HG03039 (cell line): Measurements from ENCODE around the gene CCDC85C.

ENCODE experiments used
- ATAC-seq: cut with Tn5 transposase; IDR thresholded peaks from one replicate; pipeline ENCODE4 v1.9.1; 2021; ENCODE audit warnings: mild to moderate bottlenecking, moderate library complexity; ENCODE audit not compliant: unreplicated experiment

Gene CCDC85C

DNA sequence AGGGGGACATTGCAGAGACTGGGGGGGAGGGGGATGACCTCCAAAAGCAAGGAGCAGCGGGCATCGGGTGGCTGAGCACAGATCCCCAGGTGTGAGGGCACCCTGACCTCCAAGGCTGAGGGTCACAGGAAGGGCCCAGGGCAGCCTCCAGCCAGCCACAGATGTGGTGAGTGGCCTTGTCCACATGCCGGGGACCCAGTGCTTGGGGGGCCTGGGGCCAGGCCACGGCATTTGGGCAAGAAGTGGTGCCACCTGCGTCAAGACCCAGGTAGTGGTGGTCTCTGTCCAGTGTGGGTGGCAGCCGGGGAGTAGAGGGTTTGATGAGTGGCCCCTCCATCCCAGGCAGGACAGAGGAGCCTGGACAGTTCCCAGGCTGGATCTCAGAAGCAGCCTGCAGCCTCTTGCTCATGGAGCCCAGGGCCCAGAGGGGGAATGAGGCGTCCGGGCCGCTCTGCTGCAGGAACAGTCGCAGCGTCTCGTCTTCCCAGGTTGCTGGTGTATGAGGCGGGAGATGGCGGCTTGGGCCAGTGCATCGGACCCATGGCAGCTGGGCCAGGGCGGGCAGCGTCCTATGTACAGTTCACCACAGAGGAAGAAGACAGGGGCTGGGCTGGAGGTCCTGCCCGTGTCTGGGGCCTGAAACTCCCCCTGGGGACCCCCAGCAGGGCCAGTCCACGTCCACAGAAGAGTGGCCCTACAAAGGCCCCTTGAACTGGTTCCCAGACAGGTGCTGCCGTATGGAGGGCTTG, 89.3 kb downstream of the CCDC85C start:
- no peak for ATAC-seq

GRCh38 chr14:99513946-99514551, 90.0 kb downstream of the CCDC85C start:
- no peak for ATAC-seq

GRCh38 chr14:99513183-99513694, 90.8 kb downstream of the CCDC85C start:
- ATAC-seq, result no peak

DNA sequence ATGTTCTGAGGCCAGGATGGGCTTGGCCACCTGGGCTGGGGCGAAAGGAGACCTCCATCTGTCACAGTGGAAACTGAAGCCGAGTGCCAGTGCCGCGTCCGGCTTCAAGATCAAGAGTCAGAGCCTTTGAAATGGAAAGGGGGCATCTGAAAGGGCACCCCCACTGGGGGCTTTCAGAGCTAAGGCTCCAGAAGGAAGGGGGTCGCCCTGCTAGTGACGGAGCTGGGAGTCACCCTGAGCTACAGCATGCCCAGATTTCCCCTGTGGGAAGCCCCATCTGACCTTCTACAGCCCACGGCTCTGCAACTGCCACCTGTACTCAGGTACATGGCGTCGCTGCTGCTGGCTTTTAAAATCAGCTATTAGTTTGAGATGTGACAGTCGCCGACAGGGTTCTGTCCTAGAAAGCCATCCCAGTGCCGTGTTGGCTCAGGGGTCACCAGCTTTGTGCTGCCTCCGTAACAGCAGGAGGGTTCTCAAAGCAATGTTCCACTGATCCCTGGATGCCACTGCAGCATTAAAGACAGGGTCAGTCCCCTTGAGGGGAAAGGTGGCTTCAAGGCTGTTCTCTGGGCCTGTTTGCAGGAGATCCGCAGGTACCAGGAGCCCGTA, 91.3 kb downstream of the CCDC85C start:
- ATAC-seq, result no peak

DNA sequence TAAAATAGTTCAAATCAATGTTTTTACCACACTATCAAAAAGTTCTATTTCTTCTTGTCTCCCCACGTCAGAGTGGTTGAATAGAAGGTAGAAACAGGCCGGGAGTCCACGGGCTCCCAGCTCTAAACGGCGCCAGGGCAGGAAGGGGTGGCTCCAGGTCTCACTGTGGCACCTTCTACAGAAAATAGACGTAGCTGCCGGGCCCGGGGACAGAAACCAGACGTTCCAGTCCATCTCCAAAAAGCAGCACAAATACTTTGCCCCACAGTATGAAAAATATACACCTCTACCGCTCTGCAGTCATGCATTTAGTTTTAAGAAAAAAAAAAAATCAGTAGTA, 91.9 kb downstream of the CCDC85C start:
- no peak for ATAC-seq

DNA sequence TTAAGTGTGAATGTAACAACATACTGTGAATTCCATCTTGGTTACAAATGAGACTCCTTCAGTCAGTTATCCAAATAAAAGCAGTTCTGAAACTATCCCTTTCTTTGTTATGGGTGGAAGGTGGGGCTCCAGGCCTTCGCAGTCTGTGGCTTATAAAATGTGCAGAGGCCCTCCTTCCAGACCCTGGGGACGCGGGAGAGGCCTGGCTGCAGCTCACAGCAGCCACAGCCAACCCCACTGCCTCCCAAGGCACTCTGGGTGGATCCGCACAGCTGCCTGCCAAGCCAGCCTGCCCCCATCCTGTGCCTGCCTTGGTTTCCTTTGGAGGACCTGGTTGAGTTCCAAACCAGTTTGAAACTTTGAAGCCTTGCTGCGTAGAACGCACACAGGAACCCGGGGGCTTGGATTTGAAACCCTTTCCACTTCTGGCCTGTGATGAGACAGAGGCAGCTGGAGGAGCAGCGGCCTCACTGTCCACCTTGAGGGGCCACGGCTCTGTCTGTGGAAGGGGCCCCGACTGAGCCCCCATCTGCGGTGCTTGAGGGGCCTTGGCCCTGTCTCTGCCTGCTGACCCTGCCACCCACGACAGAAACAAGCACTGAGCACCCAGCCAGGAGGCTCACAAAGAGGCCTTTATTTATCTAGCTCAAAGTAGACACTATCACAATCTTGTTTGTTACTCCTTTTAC, 92.4 kb downstream of the CCDC85C start:
- ATAC-seq, result no peak

- ATAC-seq, result no peak
Observed at GRCh38 chr14:99510556-99511139, 93.4 kb downstream of the CCDC85C start.

GRCh38 chr14:99509871-99510555, 94.0 kb downstream of the CCDC85C start:
- ATAC-seq, result no peak

GRCh38 chr14:99508896-99509629, 94.9 kb downstream of the CCDC85C start:
- no peak for ATAC-seq

GRCh38 chr14:99507860-99508640, 96.0 kb downstream of the CCDC85C start:
- no peak for ATAC-seq

GRCh38 chr14:99506276-99506675, 97.7 kb downstream of the CCDC85C start:
- no peak for ATAC-seq

DNA sequence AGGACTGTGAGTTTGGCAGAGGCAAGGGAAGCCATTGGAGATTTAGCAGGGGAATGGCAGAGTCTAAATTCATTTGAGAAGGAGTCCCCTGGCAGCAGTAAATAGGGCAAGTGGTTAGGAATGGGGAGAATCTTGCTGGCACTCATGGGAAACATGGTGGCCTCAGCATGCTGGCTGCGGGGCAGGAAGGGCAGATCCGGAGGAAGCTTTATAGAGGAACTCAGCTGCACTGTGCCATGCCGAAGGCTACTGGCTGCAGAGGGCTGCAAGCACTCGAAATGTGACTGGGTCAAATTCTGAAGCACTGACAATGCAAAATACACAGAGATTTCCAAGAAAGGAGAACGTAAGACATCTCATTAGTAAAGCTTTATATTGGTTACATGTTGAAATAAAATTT, 98.9 kb downstream of the CCDC85C start:
- no peak for ATAC-seq

GRCh38 chr14:99503848-99504453, 100.1 kb downstream of the CCDC85C start:
- no peak for ATAC-seq

DNA sequence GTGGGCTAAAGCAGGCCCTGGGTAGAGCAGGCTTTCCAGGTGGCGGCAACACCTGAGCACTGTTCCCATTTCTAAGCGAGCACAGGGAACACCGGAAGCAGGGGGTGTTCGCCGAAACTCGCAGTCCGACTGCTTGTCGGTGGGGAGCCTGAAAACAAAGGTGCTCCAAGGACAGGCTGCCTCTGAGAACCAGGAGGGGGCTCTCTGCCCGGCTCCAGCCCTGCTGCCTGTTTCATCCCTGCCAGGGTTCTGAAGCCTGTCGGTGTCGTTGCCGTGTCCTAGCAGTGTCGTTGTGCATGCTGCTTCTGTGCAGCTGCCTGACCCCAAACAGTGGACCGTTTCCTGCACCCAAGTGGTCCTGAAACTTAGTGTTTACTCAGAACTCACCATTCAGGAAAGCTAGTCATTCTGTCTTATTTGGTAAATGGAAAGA, 101.0 kb downstream of the CCDC85C start:
- ATAC-seq, result no peak

GRCh38 chr14:99497894-99498293, 106.1 kb downstream of the CCDC85C start:
- ATAC-seq, result no peak

GRCh38 chr14:99497341-99497740, 106.7 kb downstream of the CCDC85C start:
- no peak for ATAC-seq

DNA sequence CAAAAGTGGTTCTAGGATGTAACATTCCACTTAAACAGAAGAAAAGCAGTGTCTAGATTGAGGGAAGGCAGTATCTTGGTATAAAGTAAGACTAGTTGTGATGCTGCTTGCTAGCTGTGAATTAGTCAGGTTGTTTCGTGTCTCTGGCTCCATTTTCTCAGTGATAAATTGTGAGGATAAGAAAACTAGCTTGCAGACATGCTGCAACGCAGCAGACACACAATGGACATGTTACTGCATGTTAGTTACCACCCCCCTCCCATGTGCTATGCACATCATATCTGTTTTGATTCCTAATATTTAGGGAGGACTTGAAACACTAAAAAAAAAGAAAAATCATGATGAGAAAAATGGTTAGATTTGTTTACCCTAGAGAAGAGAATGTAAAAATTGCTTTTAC, 119.9 kb downstream of the CCDC85C start:
- no peak for ATAC-seq

DNA sequence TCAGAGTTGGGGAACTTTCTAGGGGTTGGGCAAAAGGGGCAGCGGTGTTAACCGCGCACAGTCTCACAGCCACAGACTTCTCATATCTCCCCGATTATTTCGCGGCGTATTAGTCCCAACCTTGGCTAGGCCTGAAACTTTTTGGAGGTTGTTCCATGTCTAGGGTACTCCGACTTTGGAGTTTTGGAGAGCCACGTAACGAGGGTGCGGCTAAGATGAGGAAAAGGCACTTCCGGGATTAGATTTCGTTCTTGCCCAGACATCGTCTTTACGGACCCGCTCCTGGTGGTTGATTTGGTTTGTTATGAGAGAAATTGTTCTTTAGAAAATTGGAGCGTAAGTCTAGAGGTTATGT, 122.3 kb downstream of the CCDC85C start:
- ATAC-seq, result no peak
